Activated CD4-positive, alpha-beta T cell treated with anti-CD3 and anti-CD28 coated beads, Interleukin-10, Interleukin-2, amounts not matched to agents 100 ng/mL and 50 ng/mL, durations not matched to agents 16 hours and 8 hours (primary cell): ENCODE measurements around the gene NCDN.
A peak's percentile ranks its signal among the peaks of the same experiment; 100 is the strongest.
"Not testable (repeated sequence)": the region's sequence is repeated elsewhere in the genome, so short reads cannot be mapped to it uniquely, and the experiment has no call there.

ENCODE experiments used
- DNase-seq: peaks from one replicate; pipeline ENCODE4 v3.0.0-alpha.2; 2020

NCDN gene

DNA sequence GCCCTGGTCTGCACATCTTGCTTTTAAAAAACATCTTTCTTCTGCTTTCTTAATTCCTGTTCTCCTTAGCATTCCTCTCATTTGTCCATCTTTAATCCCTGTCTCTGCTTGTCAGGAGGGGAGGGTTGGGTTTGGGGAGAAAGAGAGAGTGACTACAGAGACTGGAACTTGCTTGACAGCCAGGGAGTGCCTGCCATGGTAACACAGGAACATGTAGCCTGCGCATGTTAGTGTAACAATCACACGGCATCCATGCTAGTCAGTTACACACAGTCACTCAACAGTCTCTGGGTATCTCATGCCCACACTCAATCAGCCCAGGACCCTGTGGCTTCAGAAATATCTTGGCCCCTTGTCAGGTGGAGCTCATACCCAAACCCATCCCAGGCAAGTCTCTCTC, 14.7 kb downstream of the NCDN start:
- no peak for DNase-seq

DNA sequence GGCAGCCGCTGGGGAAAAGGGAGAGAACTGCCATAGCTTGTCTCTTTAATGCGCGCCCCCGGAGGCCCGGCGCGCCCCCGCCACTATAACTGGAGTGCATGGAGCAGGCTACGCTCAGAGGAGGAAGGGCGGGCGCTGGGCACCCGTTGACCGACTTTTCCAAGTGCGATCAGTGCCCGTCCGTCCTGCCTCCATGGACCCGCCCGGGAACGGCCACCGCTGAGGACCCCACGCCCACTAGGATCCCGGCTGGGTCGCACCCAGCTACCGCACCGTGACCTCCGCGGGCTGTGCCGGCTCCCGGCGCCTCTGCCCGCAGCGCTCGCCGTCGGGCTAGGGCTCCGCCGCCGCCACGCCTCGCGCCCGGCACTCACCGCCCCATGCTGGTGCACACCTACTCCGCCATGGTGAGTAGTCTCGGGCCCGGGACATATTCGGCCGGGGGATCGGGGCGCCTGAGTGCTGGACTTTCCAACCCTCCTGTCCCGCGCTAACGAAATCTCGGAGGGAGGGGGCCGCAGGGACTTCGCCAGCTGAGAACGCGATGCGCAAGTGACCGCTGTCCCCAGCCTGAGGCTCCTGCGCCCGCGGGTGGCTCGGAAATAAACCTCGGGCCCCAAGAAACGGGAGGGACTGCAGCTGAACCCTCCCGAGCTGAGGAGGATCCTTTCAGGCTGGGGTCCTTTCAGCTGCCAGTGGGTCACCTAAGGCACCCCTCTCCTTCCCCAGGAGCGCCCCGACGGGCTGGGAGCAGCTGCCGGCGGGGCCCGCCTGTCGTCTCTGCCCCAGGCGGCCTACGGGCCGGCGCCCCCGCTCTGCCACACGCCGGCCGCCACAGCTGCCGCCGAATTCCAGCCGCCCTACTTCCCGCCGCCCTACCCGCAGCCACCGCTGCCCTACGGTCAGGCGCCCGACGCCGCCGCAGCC, 15.9 kb downstream of the NCDN start, which contains the start of gene TFAP2E:
TSS of gene TFAP2E (plus strand) at position 117 of the 927 bp plus-strand sequence. CDS start at position 381, 264 bp downstream.
- DNase-seq, result no peak

DNA sequence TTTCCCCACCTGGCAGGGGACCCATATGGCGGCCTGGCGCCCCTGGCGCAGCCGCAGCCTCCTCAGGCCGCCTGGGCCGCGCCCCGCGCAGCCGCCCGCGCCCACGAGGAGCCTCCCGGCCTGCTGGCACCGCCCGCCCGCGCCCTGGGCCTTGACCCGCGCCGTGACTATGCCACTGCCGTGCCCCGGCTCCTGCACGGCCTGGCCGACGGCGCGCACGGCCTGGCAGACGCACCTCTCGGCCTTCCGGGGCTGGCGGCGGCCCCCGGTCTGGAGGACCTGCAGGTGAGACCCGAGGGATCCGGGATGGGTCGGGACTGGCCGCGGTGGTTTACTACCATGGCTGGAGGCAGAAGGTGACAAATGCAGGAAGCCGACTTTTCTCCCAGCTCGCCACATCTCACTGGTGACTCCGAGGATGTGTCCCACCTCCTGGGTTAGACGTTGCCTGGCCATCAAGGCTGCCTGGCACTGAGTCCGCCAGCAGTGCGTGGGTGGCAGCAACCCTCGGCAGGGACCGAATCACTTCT, 16.6 kb downstream of the NCDN start:
- no peak for DNase-seq

DNA sequence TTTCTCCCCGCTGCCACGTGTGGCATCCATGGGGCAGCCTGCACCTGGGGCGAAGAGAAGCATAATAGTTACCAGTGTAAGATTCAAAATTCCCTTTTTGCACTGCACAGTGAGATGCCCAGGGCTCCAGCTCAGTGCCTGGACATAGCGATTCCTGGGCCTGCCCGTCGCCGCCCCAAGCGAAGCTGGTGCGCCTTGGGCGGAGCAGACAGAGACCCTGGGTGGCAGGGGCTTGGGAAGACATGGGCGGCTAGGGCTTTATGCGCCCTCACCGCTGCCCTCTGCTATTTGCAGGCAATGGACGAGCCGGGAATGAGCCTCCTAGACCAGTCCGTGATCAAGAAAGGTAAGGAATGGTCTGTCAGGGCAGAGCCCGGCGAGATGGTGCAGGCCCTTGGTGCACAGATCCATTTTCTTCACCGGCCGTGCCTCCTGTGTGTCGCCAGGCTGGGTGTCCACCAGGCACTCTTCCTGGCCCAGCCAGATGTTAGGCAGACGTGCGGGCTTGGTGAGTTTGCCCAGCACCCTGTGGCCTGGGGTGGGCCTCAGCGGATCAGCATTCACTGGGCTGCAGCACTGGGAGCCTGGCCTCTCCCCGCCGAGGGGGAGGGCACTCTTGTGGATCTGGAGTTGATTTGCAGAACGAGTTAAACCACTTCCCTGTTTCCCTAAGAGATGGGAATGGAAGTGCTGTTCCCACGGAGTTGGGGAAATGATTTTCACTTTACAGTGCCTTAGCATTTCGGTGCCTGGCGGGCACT, 17.2 kb downstream of the NCDN start:
- DNase-seq, result no peak

DNA sequence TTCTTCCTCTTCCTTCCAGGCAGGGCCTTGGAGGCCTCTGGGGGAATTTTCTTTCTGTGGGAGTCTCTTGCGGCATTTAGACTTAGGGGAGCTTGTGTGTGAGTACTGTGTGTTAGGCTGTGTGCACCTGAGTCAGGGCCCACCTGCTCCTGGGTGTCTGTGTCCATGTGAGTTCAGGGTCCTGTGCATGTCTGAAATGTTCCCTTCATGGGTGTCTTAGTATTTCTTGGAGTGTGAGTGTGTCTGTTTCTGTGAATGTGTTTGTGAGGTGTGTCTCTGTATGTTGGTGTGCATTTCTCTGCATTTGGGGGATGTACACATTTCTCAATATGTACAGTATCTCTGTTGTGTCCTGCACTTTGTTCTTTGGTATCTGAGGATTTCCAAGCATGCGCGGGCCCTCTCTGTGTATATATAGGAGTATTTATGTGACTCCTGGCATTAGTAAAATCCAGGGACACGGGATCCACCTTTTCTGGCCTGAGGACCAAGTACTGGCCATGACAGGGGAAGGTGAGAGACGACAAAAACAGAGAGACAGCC, 17.9 kb downstream of the NCDN start:
- no peak for DNase-seq

DNA sequence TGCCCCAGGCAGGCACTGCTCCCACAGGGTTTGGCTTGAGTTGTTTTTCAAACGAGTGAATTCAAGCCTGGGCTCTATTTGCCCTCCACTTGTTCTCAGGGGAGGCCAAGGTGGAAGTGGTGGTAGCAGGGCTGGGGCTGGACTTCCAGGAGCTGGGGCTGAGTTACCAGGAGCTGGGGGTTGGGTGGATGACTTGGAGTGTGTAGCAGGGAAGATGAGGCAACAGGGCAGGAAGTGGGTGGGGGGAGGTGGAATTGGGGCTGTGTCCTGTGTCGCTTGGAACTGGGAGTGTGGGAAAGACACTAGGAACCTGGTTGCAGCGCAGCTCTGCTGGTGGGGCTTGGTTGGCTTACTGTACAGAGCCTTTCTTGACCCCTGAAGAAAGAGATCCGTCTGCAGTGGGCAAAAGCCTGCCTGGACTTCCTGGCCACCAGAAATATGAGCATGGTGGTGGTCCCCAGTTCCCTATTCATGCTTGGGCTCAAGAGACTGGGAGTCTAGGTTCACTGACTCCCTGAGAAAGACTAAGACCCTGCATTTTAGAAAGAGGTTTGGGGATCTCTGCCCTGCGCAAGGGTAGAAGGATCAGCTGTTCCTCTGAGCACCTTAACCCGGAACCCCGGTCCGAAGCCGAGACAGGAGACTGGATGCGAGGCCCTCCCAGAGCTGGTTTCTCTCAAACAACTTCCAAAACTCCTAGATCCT, 18.6 kb downstream of the NCDN start:
- no peak for DNase-seq

DNA sequence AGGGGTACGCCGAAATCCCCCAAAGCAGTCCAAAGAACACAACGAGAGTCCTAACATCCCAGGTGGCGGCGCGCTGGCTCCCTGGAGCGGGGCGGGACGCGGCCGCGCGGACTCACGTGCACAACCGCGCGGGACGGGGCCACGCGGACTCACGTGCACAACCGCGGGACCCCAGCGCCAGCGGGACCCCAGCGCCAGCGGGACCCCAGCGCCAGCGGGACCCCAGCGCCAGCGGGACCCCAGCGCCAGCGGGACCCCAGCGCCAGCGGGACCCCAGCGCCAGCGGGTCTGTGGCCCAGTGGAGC, 19.1 kb downstream of the NCDN start:
- DNase-seq, result not testable (repeated sequence)

DNA sequence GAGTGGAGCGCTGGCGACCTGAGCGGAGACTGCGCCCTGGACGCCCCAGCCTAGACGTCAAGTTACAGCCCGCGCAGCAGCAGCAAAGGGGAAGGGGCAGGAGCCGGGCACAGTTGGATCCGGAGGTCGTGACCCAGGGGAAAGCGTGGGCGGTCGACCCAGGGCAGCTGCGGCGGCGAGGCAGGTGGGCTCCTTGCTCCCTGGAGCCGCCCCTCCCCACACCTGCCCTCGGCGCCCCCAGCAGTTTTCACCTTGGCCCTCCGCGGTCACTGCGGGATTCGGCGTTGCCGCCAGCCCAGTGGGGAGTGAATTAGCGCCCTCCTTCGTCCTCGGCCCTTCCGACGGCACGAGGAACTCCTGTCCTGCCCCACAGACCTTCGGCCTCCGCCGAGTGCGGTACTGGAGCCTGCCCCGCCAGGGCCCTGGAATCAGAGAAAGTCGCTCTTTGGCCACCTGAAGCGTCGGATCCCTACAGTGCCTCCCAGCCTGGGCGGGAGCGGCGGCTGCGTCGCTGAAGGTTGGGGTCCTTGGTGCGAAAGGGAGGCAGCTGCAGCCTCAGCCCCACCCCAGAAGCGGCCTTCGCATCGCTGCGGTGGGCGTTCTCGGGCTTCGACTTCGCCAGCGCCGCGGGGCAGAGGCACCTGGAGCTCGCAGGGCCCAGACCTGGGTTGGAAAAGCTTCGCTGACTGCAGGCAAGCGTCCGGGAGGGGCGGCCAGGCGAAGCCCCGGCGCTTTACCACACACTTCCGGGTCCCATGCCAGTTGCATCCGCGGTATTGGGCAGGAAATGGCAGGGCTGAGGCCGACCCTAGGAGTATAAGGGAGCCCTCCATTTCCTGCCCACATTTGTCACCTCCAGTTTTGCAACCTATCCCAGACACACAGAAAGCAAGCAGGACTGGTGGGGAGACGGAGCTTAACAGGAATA, 19.7 kb downstream of the NCDN start:
- DNase-seq, result peak; percentile 82

DNA sequence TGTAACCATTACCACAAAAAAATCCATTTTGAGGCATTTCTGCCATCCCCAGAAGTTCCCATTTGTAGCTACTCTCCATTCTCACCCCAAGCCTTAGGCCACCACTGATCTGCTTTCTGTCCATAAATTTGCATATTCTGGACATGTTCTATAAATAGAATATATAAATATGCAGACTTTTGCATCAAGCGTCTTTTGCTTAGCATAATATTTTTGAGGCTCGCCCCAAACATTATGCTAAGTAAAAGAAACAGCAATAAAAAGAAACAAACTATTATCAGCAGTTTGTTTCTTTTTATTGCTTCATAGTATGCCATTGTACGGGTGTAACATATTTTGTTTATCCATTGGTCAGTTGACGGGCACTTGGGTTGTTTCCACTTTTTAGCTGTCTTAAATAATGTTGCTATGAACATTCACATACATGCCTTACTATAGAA, 23.4 kb downstream of the NCDN start:
- DNase-seq, result no peak

DNA sequence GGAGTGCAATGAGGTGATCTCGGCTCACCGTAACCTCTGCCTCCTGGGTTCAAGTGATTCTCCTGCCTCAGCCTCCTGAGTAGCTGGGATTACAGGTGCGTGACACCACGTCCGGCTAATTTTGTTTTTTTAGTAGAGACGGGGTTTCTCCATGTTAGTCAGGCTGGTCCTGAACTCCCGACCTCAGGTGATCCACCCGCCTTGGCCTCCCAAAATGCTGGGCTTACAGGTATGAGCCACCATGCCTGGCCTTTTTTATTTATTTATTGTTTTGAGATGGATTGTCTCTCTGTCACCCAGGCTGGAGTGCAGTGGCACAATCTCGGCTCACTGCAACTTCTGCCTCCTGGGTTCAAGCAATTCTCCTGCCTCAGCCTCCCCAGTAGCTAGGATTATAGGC, 24.0 kb downstream of the NCDN start:
- DNase-seq, result not testable (repeated sequence)

DNA sequence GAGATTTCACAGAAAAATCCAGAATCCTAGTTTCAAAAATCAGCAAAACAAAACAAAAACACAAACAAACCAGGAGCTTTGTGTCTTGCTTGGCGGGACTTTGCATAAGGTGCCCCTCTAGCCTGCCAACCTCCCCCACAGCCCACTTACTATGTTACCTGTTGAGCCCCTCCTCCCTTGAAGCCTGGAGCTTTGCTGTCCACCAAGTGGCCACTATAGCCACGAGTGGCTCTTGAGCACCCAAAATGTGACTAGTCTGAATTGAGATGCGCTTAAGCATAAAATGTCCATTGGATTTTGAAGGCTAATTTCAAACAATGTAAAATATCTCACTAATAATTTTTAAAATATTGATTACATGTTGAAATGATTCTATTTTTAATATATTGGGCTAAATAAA, 27.7 kb downstream of the NCDN start:
- no peak for DNase-seq

DNA sequence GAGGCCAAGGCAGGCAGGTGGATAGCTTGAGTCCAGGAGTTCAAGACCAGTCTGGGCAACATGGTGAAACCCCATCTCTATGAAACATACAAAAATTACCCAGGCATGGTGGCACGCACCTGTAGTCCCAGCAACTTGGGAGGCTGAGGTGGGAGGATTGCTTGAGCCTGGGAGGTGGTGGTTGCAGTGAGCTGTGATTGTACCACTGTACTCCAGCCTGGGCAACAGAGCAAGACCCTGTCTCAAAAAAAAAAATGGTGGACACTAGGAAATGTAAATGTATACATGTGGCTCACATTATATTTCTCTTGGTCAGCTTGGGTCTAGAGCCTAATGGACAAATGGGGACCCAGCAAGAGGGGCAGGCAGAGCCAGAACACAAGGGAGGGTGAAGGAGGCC, 28.2 kb downstream of the NCDN start:
- DNase-seq, result not testable (repeated sequence)

DNA sequence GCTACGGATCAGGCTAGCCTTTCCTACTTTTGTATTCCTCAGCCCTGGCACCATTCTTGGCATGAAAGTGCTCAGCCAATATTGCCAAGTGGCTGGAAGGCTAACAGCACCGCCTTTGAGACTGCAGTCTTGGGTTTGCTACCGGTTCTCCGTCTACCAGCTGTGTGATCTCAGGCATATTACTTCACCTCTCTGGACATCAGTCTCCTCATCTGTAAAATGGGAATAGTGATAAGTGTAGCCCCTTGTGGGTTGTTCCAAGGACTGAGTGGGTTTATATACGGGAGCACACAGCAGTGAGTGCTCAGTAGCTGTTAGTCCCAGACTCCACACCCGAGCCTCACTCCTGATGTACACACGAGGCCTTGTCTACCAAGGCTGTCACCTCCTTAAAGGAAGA, 29.2 kb downstream of the NCDN start:
- DNase-seq, result no peak

DNA sequence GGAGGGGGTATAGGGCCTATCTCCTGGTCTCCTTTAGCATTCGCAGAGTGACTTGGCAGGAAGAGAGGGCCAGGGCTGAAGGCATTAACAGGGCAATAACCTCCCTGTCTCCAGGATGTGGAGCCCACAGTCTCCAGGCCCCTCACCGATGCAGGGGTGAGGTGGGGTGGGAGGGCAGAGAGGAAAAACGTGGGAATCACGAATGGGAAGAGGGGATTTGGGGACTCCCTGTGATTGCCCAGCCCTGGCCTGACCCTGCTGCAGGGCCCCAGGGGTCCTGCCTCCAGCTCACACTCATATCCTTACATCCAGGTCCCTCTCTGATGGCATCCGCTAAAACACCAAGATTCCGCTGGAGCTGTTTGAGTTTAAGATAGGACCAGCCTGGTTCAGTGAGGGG, 30.1 kb downstream of the NCDN start:
- no peak for DNase-seq

DNA sequence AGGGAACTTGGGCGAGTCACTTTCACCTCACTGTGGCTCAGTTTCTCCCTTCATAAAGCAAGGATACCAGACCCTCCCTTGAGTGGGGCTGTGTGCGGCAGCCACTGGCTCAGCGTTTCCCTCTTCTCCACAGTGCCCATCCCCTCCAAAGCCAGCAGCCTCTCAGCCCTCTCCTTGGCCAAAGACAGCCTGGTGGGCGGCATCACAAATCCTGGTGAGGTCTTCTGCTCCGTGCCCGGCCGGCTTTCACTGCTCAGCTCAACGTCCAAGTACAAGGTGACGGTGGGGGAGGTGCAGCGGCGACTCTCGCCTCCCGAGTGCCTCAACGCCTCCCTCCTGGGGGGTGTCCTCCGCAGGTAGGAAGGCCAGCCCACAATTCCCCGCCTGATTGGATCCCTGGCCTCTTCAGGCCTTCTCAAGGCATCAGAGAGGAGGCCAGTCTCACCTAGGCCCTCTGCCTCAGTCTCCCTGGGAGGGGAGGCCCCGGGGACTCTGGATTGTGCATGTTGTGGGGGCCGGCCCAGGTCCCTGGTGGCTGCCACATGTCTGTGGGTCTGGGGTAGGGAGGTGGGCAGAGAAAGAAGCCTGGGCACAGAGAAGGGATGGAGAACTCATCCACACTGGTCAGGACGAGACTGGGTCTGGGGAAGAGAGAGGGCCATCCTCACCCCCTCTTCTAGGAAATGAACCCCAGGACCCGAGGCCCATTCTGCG, 30.8 kb downstream of the NCDN start:
- DNase-seq, result no peak

DNA sequence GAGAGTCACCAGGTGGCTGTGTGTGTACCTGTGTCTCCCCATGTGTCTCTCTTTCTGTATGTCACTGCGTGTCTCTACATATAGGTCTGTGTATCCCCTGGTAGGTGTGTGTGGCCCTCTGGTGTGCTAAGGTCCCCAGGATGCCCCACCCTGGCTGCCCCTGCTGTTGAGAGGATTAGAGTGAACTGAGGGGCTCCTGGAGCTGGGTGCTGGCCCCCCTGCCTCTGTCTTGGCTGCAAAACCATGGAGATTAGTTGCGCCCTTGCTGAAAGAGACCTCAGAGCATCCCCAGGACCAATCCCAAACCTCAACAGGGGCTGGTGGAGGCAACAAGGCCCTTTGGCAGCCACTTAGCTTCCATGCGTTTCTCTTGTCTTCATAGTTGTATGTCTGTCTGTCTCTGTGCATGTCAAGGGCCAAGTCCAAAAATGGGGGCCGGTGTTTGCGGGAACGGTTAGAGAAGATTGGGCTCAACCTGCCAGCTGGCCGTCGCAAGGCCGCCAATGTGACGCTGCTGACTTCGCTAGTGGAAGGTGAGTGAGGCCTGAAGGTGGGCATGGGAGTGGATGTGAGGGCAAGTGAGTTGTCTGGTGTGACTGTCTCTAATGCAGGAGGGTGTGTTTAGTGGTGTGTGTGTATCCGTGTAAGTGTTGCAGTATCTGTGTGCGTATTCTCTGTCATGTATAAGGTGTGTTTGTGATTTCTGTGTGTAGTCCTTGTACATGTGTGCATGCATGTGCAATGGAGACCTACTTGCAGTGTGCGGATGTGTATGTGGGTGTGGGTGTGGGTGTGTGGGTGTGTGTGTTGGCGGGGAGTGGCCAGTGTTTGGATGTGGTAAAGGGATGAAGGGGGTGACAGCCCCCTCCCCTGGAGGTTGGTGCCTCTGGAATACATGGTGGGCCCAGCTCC, 32.2 kb downstream of the NCDN start:
- no peak for DNase-seq

DNA sequence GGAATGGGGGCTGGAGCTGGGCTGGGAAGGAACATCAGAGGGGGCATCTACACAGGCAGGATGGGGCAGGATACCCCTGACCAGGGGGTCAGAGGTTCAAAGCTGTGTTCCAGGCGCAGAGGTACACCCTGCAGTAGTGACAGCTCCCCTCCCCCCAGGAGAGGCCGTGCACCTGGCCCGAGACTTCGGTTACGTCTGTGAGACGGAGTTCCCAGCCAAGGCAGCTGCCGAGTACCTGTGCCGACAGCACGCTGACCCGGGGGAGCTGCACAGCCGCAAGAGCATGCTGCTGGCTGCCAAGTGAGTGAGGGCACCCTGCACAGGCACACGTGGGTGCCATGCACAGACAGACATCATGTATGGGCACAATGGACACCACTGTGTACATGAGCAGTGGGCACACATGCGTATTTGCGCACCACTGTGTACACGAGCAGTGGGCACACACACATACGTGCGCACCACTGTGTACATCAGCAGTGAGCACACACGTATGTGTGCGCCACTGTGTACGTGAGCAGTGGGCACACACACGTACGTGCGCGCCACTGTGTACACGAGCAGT, 33.0 kb downstream of the NCDN start:
- DNase-seq, result no peak

DNA sequence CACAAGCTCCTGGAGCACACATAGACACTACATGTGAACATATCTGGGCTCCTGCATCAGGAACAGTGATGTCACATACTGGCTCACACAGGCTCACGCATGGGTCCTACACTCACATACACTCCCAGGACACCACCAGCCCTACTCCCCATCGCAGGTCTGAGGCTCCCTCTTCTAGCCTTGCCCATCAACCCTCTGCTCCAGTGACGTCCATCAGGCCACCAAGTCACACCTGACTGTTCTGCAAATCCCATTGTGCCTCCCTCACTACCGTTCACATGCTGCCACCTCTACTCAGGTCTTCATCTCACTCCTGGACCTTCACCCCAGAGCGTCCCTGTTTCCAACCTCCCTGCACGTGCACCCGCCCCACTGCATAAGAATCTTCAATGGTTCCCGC, 33.6 kb downstream of the NCDN start:
- DNase-seq, result no peak

DNA sequence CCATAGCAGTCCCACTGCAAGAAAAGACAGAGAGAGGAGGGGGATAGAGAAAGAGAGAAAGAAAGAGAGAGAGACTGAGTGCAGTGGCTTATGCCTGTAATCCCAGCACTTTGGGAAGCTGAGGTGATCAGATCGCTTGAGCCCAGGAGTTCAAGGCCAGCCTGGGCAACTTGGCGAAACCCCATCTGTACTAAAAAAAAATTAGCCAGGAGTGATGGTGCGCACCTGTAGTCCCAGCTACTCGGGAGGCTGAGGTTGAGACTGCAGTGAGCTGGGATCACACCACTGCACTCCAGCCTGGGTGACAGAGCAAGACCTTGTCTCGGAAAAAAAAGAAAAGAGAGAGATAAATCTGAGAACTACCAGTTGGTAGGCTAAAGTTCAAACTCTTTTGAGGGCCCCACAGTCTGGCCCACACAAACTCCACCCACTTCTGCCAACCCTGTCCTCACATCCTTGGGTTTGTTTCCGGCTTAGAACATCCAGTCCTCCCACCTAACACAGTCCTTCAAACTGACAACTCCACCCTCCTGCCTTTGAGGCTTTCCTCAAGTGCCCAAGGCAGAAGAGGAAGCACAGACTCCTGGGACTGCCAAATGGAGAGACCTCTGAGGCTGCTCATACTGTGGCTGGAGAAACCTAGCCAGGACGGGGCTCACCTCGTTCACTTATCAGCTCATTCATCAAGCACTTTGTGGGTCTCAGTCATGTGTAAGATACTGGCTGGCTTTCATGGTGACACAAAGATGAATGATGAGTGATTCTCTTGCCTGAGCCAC, 35.6 kb downstream of the NCDN start:
- DNase-seq, result no peak
